ENCODE measurements around the gene PROSER3. TPM values are rescaled to one million over a fixed set of nuclear protein-coding genes. Genes with fewer than 3 reads are reported as not detected.

PROSER3 gene
- total and polyA plus RNA-seq, 2 of the 13 experiments (the other 11 are each of a cell fraction or from before 2014, with no cell fraction given): 5.1 to 5.7 TPM

DNA sequence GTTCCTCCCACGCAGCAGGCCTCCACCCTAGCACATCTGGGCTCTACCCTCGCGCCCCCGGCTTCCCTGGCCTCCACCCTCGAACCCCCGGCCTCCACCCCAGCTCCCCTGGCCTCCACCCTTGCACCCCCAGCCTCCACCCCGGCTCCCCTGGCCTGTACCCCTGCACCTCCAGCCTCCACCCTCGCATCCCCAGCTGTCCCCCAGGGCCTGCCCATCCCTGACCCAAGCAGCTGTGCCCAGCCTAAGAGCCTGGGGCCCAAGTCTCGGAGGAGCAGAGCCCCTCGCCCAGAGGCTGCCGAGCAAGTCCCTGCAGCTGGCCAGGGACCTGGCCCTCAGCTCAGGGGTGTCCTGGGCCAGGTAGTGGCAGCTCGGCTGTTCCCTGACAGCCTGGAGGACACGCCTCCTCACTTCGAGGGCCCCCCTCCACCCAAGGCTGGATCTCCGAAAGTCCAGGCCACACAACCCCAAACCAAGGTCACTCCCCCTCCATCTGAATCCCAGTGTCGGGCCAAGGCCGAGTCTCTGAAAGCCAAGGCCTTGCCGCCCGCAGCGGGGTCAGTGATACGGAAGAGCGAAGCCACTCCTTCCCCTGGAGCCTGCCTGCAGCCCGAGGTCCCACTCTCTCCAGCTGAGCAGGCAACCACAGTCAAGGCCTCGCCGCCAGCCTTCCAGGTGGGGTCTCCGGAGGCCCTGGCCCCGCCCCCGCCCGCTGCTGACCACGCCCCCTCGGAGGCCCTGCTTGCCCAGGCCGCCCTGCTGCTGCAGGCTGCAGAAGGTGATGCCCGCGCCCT, 9.5 kb downstream of the PROSER3 start (continued):
- peak; percentile 73 for TF ChIP-seq ZNF687 (CRISPR knock-in tag; IDR thresholded peaks at IDR 0.05)
- TF ChIP-seq EED (CRISPR knock-in tag; IDR thresholded peaks at IDR 0.05): no peak
- TF ChIP-seq MEF2D (CRISPR knock-in tag; IDR thresholded peaks at IDR 0.05): no peak
- 0 out of 2 replicates have a peak, but pooled peaks have one; percentile 10 for TF ChIP-seq FOXO1 (CRISPR knock-in tag; IDR thresholded peaks at IDR 0.05)
- TF ChIP-seq CBX1 (IDR thresholded peaks at IDR 0.05; ENCODE audit: low read depth): no peak
- TF ChIP-seq, protein P1, sequence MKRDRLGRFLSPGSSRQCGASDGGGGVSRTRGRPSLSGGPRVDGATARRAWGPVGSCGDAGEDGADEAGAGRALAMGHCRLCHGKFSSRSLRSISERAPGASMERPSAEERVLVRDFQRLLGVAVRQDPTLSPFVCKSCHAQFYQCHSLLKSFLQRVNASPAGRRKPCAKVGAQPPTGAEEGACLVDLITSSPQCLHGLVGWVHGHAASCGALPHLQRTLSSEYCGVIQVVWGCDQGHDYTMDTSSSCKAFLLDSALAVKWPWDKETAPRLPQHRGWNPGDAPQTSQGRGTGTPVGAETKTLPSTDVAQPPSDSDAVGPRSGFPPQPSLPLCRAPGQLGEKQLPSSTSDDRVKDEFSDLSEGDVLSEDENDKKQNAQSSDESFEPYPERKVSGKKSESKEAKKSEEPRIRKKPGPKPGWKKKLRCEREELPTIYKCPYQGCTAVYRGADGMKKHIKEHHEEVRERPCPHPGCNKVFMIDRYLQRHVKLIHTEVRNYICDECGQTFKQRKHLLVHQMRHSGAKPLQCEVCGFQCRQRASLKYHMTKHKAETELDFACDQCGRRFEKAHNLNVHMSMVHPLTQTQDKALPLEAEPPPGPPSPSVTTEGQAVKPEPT (CRISPR knock-in tag; IDR thresholded peaks at IDR 0.05; ENCODE audit: low read depth): no peak
- TF ChIP-seq TAF15 (IDR thresholded peaks at IDR 0.05; ENCODE audit: low read depth, low read length, poor library complexity, severe bottlenecking): no peak
- TF ChIP-seq ATF6 (CRISPR knock-in tag; conservative IDR thresholded peaks at IDR 0.05): no peak
- TF ChIP-seq KDM4B (CRISPR knock-in tag; IDR thresholded peaks at IDR 0.05): 0 out of 2 replicates have a peak, but pooled peaks have one; percentile 43
- TF ChIP-seq ZNF576 (CRISPR knock-in tag; IDR thresholded peaks at IDR 0.05): no peak
- no peak for TF ChIP-seq ZFP36L1 (CRISPR knock-in tag; IDR thresholded peaks at IDR 0.05)
- TF ChIP-seq RAD21 (CRISPR knock-in tag; IDR thresholded peaks at IDR 0.05): no peak
- no peak for TF ChIP-seq TRIM22 (IDR thresholded peaks at IDR 0.05)
- no peak for TF ChIP-seq ZSCAN5A (CRISPR knock-in tag; IDR thresholded peaks at IDR 0.05; ENCODE audit: borderline replicate concordance)

Measured in HepG2 (cell line).